Gastroesophageal sphincter (tissue), 4 donors: Measurements from ENCODE around the gene KIAA0930. TPM values are rescaled to one million over a fixed set of nuclear protein-coding genes. Genes with fewer than 3 reads are reported as not detected.

ENCODE experiments used
- ATAC-seq: fragments of 150-250 bp; one replicate; pipeline ENCODE4 v1.9.1; 2016; ENCODE audit warnings: mild to moderate bottlenecking, moderate library complexity
- H3K27ac ChIP-seq, 4 donors: fragments of 200-600 bp; sonication (generic) in 3 of 4; 1 replicate in 3 of 4; 2 replicates in 1 of 4; pipeline ENCODE4 v1.5.1; 2016 to 2019
- H3K27me3 ChIP-seq: fragments of 200-600 bp; sonication (generic); one replicate; pipeline ENCODE4 v1.5.1; 2019
- H3K36me3 ChIP-seq, 2 donors: fragments of 200-600 bp; sonication (generic); one replicate each; pipeline ENCODE4 v1.5.1; 2019; ENCODE audit warnings: control low read depth in 1 of 2
- H3K4me1 ChIP-seq, 3 donors: fragments of 200-600 bp; sonication (generic); 1 replicate in 2 of 3; 2 replicates in 1 of 3; pipeline ENCODE4 v1.5.1; 2016 to 2019; ENCODE audit warnings: control low read depth in 2 of 3
- H3K4me3 ChIP-seq, 2 donors: fragments of 200-600 bp; sonication (generic); one replicate each; pipeline ENCODE4 v1.5.1; 2019; ENCODE audit warnings: mild to moderate bottlenecking in 1 of 2, moderate library complexity in 1 of 2
- H3K9me3 ChIP-seq, 3 donors: fragments of 200-600 bp; sonication (generic); one replicate each; pipeline ENCODE4 v1.5.1; 2017 to 2019; ENCODE audit warnings: control low read depth in 2 of 3
- CTCF ChIP-seq, 4 experiments: fragments of 200-600 bp in 2 of 4; fragments of 450-650 bp in 2 of 4; sonication (generic) in 1 of 4; IDR thresholded peaks; one replicate each; pipeline ENCODE4 v1.5.1; 2017 to 2019; ENCODE audit warnings: antibody characterized with exemption in 4 of 4, mild to moderate bottlenecking in 2 of 4, moderate library complexity in 2 of 4
- EP300 ChIP-seq: sonication (generic); formaldehyde crosslinking; IDR thresholded peaks from one replicate; pipeline ENCODE4 v1.6.1; 2017; ENCODE audit warnings: antibody characterized with exemption, mild to moderate bottlenecking
- POLR2A ChIP-seq, 2 donors: fragments of 450-650 bp; IDR thresholded peaks; one replicate each; pipeline ENCODE4 v1.6.1; 2017; ENCODE audit warnings: antibody characterized with exemption in 2 of 2, mild to moderate bottlenecking in 2 of 2, moderate library complexity in 1 of 2
- POLR2AphosphoS5 ChIP-seq: sonication (generic); formaldehyde crosslinking; IDR thresholded peaks from one replicate; pipeline ENCODE4 v1.6.1; 2017; ENCODE audit warnings: antibody characterized with exemption
- WGBS, 2 donors: methylation state at CpG; one replicate each; pipeline ENCODE4 v1.1.5; 2018; ENCODE audit warnings: low coverage in 1 of 2; 5-methylcytosine and 5-hydroxymethylcytosine counted together
- total RNA-seq, 4 donors: library from RNA; depleted of rRNA; stranded (reverse); fragments of >200 nt; gene quantifications; one replicate each; pipeline ENCODE4 v1.1.0, GENCODE V29; 2016

The KIAA0930 gene
- total RNA-seq, 4 donors from 2014 or later, result 26.1 to 54.2 (median 37.3) TPM

GRCh38 chr22:45240104-45240809 lies 437 bp downstream of the KIAA0930 start:
- H3K27ac ChIP-seq, result peak overlapping the region in 3 of 4 donors; percentile 53 to 87 (median 73)
- ATAC-seq, result peak; percentile 47
- peak overlapping the region; percentile 55 to 78 for H3K4me3 ChIP-seq
- 1% methylated on average over 12 of the region's 73 CpGs; no CpG with 5 or more reads in 1 of the 2 donors for WGBS, 2 donors
- H3K9me3 ChIP-seq, result no peaks in the 10 kb centered on the region
- no peak for TF ChIP-seq CTCF (IDR thresholded peaks at IDR 0.05)
- TF ChIP-seq POLR2AphosphoS5, result no peak
- TF ChIP-seq EP300, result no peak
- TF ChIP-seq POLR2A (IDR thresholded peaks at IDR 0.05), result no peak
- H3K36me3 ChIP-seq, result peaks cover 0 to 30% of the 10 kb centered on the region in 2 donors
- peaks cover 0 to 50% (median 14%) of the 10 kb centered on the region in 3 donors for H3K4me1 ChIP-seq
- H3K27me3 ChIP-seq, result no peaks in the 10 kb centered on the region

- ATAC-seq, result no peak
- no peaks in the 10 kb centered on the region for H3K27me3 ChIP-seq
- peak overlapping the region; percentile 55 to 78 for H3K4me3 ChIP-seq
- peak overlapping the region in 1 of 4 donors; percentile 73 for H3K27ac ChIP-seq
- WGBS, 2 donors, result 33% methylated on average over 4 of the region's 8 CpGs; no CpG with 5 or more reads in 1 of the 2 donors
- TF ChIP-seq CTCF (IDR thresholded peaks at IDR 0.05) (no peak), POLR2AphosphoS5 (no peak), POLR2A (IDR thresholded peaks at IDR 0.05) (no peak), EP300 (no peak)
- H3K36me3 ChIP-seq, result peaks cover 0 to 30% of the 10 kb centered on the region in 2 donors
- peaks cover 0 to 53% (median 14%) of the 10 kb centered on the region in 3 donors for H3K4me1 ChIP-seq
- H3K9me3 ChIP-seq, result no peaks in the 10 kb centered on the region
These were observed 1.0 kb downstream of the KIAA0930 start for GRCh38 chr22:45239681-45240051.

GRCh38 chr22:45238957-45239680 lies 1.6 kb downstream of the KIAA0930 start:
- no peaks in the 10 kb centered on the region for H3K9me3 ChIP-seq
- TF ChIP-seq CTCF (IDR thresholded peaks at IDR 0.05) (no peak), POLR2AphosphoS5 (no peak), EP300 (no peak), POLR2A (IDR thresholded peaks at IDR 0.05) (no peak)
- no peaks in the 10 kb centered on the region for H3K27me3 ChIP-seq
- H3K4me3 ChIP-seq, result peak overlapping the region in 1 of 2 donors; percentile 78
- peaks cover 0 to 53% (median 14%) of the 10 kb centered on the region in 3 donors for H3K4me1 ChIP-seq
- H3K36me3 ChIP-seq, result peaks cover 0 to 34% of the 10 kb centered on the region in 2 donors
- ATAC-seq, result no peak
- H3K27ac ChIP-seq, result no peak overlapping the region
- WGBS, 2 donors, result 43 to 83% methylated on average over 1 to 2 of the region's 6 CpGs

- no peak overlapping the region for H3K27ac ChIP-seq
- peaks cover 0 to 53% (median 14%) of the 10 kb centered on the region in 3 donors for H3K4me1 ChIP-seq
These were observed 2.4 kb downstream of the KIAA0930 start for GRCh38 chr22:45238076-45238956.

More at GRCh38 chr22:45238076-45238956, 2.4 kb downstream of the KIAA0930 start:
- Histone ChIP-seq H3K27me3 (no peaks in the 10 kb centered on the region), H3K4me3 (no peak overlapping the region), H3K36me3 (peaks cover 0 to 37% of the 10 kb centered on the region in 2 donors), H3K9me3 (no peaks in the 10 kb centered on the region)
- ATAC-seq, result no peak
- TF ChIP-seq CTCF (IDR thresholded peaks at IDR 0.05) (no peak), POLR2AphosphoS5 (no peak), POLR2A (IDR thresholded peaks at IDR 0.05) (no peak), EP300 (no peak)
- 89% methylated on average over 6 to 16 of the region's 18 CpGs for WGBS, 2 donors
